ENCODE data around the gene JPH4. TPM values are rescaled to one million over a fixed set of nuclear protein-coding genes. Genes with fewer than 3 reads are reported as not detected.
"Not testable (repeated sequence)": the region's sequence is repeated elsewhere in the genome, so short reads cannot be mapped to it uniquely, and the experiment has no call there.

Gene JPH4
- total and polyA plus RNA-seq, 2 donors (not counting 3 experiments of a cell fraction or from before 2014, with no cell fraction given) = 0.06 TPM; not detected in 1

DNA sequence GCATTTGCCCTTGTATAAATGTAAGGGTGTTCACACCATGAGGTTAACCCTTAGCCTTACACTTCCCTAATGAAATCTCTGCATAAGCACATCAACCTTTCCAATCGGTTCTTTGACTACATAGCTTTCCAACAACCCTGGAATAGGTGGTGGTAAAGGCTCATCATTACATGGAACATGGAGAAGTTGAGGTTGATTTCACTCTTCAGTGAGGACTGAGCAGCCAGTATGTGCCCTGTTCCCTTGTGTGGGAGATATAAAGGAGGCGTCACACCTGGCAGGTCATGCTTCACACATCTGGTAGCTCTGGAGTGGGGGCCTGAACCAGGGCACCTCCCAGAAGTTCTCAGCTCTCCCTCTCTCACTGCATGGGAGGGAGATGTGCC, 21.7 kb upstream of the JPH4 start:
- ChIA-PET CTCF (interaction anchor here (1.8 kb wide), 1 partner anchor 11 kb away, joined by 7 read pairs; no protein-coding TSS in a partner anchor), POLR2A (no interaction called here)
- Histone ChIP-seq H3K4me1 (ENCODE audit: control insufficient read depth, extremely low read depth, insufficient read depth, low read length) (no peaks in the 10 kb centered on the region), H3K79me2 (ENCODE audit: control insufficient read depth, insufficient read depth, low read length) (no peaks in the 10 kb centered on the region), H3K9ac (replicated peaks; ENCODE audit: extremely low read depth, insufficient read depth, low read length) (no peak overlapping the region), H4K20me1 (replicated peaks; ENCODE audit: control insufficient read depth, extremely low read depth, insufficient read depth, low read length) (no peaks in the 10 kb centered on the region), H3K27me3 (ENCODE audit: control insufficient read depth in 2 of 2, insufficient read depth in 2 of 2, low read length in 2 of 2) (no peaks in the 10 kb centered on the region), H3K4me3 (replicated peaks in 1 of 3; ENCODE audit: insufficient read depth in 1 of 3, low read depth in 1 of 3, low read length in 3 of 3) (no peak overlapping the region), H3K27ac (ENCODE audit: insufficient read depth, low read depth, low read length) (no peak overlapping the region), H3K4me2 (ENCODE audit: insufficient read depth, low read length) (no peak overlapping the region), H2AFZ (ENCODE audit: low read depth, low read length) (no peak overlapping the region), H3K36me3 (ENCODE audit: control insufficient read depth in 2 of 2, extremely low read depth in 1 of 2, insufficient read depth in 2 of 2, low read length in 2 of 2) (no peaks in the 10 kb centered on the region), H3K9me3 (replicated peaks; ENCODE audit: control insufficient read depth, insufficient read depth, low read length) (no peaks in the 10 kb centered on the region), H3K9me1 (replicated peaks; ENCODE audit: control insufficient read depth, extremely low read depth, insufficient read depth, low read length) (no peaks in the 10 kb centered on the region)
- dilution Hi-C loops (cut with MboI; ENCODE audit: extremely low pct_ligation_motif_present, low sequenced_read_pairs) = no loop called here
- no TSS peak for BruUV-seq (replicated peaks)
- intact Hi-C loops (cut with micrococcal nuclease) = no loop called here
- DNase-seq (ENCODE audit: low read depth, low spot score) (no peak), FAIRE-seq (no peak)
- TF ChIP-seq POLR2A (IDR thresholded peaks at IDR 0.05; ENCODE audit: low read depth, low read length) (no peak), MYC (IDR thresholded peaks at IDR 0.05; ENCODE audit: low read depth, low read length) (no peak), EZH2 (IDR thresholded peaks at IDR 0.05; ENCODE audit: borderline replicate concordance, low read depth, low read length, severe bottlenecking) (no peak), FOS (IDR thresholded peaks at IDR 0.05; ENCODE audit: borderline replicate concordance, insufficient read depth, low read length) (no peak), GATA2 (IDR thresholded peaks at IDR 0.05; ENCODE audit: insufficient read depth, insufficient read length, low read depth, low read length) (no peak)
- TF ChIP-seq, protein P1, sequence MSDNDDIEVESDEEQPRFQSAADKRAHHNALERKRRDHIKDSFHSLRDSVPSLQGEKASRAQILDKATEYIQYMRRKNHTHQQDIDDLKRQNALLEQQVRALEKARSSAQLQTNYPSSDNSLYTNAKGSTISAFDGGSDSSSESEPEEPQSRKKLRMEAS (IDR thresholded peaks at IDR 0.05; ENCODE audit: insufficient read depth, insufficient read length) = no peak

DNA sequence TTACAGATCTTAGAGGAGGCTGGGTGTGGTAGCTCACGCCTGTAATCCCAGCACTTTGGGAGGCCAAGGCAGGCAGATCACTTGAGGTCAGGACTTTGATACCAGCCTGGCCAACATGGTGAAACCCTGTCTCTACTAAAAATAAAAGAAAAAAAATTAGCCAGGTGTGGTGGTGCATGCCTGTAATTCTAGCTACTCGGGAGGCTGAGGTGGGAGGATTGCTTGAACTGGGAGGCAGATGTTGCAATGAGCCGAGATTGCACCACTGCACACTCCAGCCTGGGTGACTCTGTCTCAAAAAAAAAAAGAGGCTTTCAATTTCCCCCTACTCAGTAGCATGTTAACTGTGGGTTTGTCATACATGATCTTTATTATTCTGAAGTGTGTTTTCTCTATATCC, 15.6 kb upstream of the JPH4 start:
- H3K9me3 ChIP-seq (replicated peaks; ENCODE audit: control insufficient read depth, insufficient read depth, low read length); H3K9ac ChIP-seq (replicated peaks; ENCODE audit: extremely low read depth, insufficient read depth, low read length); H3K27me3 ChIP-seq (ENCODE audit: control insufficient read depth in 2 of 2, insufficient read depth in 2 of 2, low read length in 2 of 2); BruUV-seq (replicated peaks); POLR2A ChIA-PET; DNase-seq (ENCODE audit: low read depth, low spot score); H3K4me3 ChIP-seq (replicated peaks in 1 of 3; ENCODE audit: insufficient read depth in 1 of 3, low read depth in 1 of 3, low read length in 3 of 3); H3K4me1 ChIP-seq (ENCODE audit: control insufficient read depth, extremely low read depth, insufficient read depth, low read length); H2AFZ ChIP-seq (ENCODE audit: low read depth, low read length); H3K27ac ChIP-seq (ENCODE audit: insufficient read depth, low read depth, low read length); H3K4me2 ChIP-seq (ENCODE audit: insufficient read depth, low read length); H3K9me1 ChIP-seq (replicated peaks; ENCODE audit: control insufficient read depth, extremely low read depth, insufficient read depth, low read length); intact Hi-C loops (cut with micrococcal nuclease); H3K36me3 ChIP-seq (ENCODE audit: control insufficient read depth in 2 of 2, extremely low read depth in 1 of 2, insufficient read depth in 2 of 2, low read length in 2 of 2); H3K79me2 ChIP-seq (ENCODE audit: control insufficient read depth, insufficient read depth, low read length); FAIRE-seq; dilution Hi-C loops (cut with MboI; ENCODE audit: extremely low pct_ligation_motif_present, low sequenced_read_pairs); H4K20me1 ChIP-seq (replicated peaks; ENCODE audit: control insufficient read depth, extremely low read depth, insufficient read depth, low read length): not testable (repeated sequence)
- CTCF ChIA-PET = interaction anchor here (1.1 kb wide), 1 partner anchor 38 kb away, joined by 3 read pairs; no protein-coding TSS in a partner anchor
